GM08714 (cell line): ENCODE results near the gene DDAH1.

ENCODE experiments used
- H3K4me3 ChIP-seq: fragments of 200-500 bp; sonication (Bioruptor generic); 2 replicates; pipeline ENCODE4 v1.5.1; 2014; ENCODE audit warnings: mild to moderate bottlenecking, low read length, inconsistent platforms
- ZNF274 ChIP-seq: IDR thresholded peaks from 2 replicates; pipeline ENCODE4 v1.6.1; 2012; ENCODE audit warnings: mild to moderate bottlenecking, low read depth, low read length

Gene DDAH1

GRCh38 chr1:85438353-85438752, 26.6 kb downstream of the DDAH1 start:
- H3K4me3 ChIP-seq, result no peak overlapping the region
- no peak for TF ChIP-seq ZNF274

- no peak for TF ChIP-seq ZNF274
- H3K4me3 ChIP-seq, result no peak overlapping the region
Observed at GRCh38 chr1:85437139-85437538, 27.8 kb downstream of the DDAH1 start.

GRCh38 chr1:85433096-85433495, 31.9 kb downstream of the DDAH1 start:
- H3K4me3 ChIP-seq, result no peak overlapping the region
- no peak for TF ChIP-seq ZNF274

- H3K4me3 ChIP-seq, result no peak overlapping the region
- TF ChIP-seq ZNF274, result no peak
Observed at GRCh38 chr1:85428471-85429089, 36.4 kb downstream of the DDAH1 start.

- TF ChIP-seq ZNF274, result no peak
- H3K4me3 ChIP-seq, result no peak overlapping the region
Observed at GRCh38 chr1:85427849-85428248, 37.1 kb downstream of the DDAH1 start.

- no peak overlapping the region for H3K4me3 ChIP-seq
- TF ChIP-seq ZNF274, result no peak
Observed at GRCh38 chr1:85427331-85427730, 37.6 kb downstream of the DDAH1 start.

- no peak for TF ChIP-seq ZNF274
- no peak overlapping the region for H3K4me3 ChIP-seq
Observed at GRCh38 chr1:85421179-85421578, 43.8 kb downstream of the DDAH1 start.

- TF ChIP-seq ZNF274, result no peak
- H3K4me3 ChIP-seq, result no peak overlapping the region
Observed at GRCh38 chr1:85420199-85420598, 44.8 kb downstream of the DDAH1 start.

- no peak for TF ChIP-seq ZNF274
- no peak overlapping the region for H3K4me3 ChIP-seq
Observed at GRCh38 chr1:85417876-85418275, 47.1 kb downstream of the DDAH1 start.

GRCh38 chr1:85417017-85417416, 47.9 kb downstream of the DDAH1 start:
- no peak for TF ChIP-seq ZNF274
- H3K4me3 ChIP-seq, result no peak overlapping the region

- H3K4me3 ChIP-seq, result no peak overlapping the region
- no peak for TF ChIP-seq ZNF274
Observed at GRCh38 chr1:85413169-85413568, 51.8 kb downstream of the DDAH1 start.

GRCh38 chr1:85411567-85412305, 53.2 kb downstream of the DDAH1 start:
- no peak overlapping the region for H3K4me3 ChIP-seq
- TF ChIP-seq ZNF274, result no peak

- no peak for TF ChIP-seq ZNF274
- no peak overlapping the region for H3K4me3 ChIP-seq
Observed at GRCh38 chr1:85409516-85409915, 55.4 kb downstream of the DDAH1 start.

GRCh38 chr1:85407746-85408377, 57.1 kb downstream of the DDAH1 start:
- no peak overlapping the region for H3K4me3 ChIP-seq
- no peak for TF ChIP-seq ZNF274

- no peak overlapping the region for H3K4me3 ChIP-seq
- TF ChIP-seq ZNF274, result no peak
Observed at GRCh38 chr1:85406887-85407533, 57.9 kb downstream of the DDAH1 start.
